Measurements from ENCODE around the gene GSTM4. TPM values are rescaled to one million over a fixed set of nuclear protein-coding genes. Genes with fewer than 3 reads are reported as not detected.

GSTM4 gene
- total and polyA plus RNA-seq, 12 donors: 22.8 to 62.1 (median 41.8) TPM

DNA sequence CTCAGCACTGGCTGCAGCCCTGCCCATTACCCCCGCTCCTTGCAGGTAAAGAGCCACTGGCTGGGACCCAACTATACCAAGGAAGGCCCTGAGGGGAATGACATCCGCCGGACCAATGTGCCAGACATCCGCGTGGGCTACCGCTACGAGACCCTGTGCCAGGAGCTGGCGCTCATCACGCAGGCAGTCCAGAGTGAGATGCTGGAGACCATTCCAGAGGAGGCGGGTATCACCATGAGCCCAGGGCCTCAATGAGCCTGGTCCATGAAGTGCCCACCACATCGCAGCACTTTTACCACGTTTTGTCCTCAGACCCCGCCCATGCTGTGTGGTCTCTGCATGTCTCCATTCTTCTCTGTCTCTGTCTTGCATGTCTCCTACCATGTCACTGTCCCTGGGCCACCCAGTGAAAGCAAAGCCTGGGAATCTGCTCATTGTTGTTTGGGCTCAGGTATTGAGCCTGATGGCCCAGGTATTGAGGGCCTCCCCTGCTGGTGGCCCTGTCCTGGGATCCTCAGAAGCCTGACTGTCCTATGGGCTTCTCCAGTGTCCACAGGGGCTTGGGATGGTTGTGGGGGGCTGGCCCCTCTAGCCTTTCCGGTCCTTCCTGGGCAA is 24.9 kb upstream of the GSTM4 start:
- H3K36me3 ChIP-seq: peaks cover 0 to 61% (median 30%) of the 10 kb centered on the region in 9 donors
- TF ChIP-seq, protein P1, sequence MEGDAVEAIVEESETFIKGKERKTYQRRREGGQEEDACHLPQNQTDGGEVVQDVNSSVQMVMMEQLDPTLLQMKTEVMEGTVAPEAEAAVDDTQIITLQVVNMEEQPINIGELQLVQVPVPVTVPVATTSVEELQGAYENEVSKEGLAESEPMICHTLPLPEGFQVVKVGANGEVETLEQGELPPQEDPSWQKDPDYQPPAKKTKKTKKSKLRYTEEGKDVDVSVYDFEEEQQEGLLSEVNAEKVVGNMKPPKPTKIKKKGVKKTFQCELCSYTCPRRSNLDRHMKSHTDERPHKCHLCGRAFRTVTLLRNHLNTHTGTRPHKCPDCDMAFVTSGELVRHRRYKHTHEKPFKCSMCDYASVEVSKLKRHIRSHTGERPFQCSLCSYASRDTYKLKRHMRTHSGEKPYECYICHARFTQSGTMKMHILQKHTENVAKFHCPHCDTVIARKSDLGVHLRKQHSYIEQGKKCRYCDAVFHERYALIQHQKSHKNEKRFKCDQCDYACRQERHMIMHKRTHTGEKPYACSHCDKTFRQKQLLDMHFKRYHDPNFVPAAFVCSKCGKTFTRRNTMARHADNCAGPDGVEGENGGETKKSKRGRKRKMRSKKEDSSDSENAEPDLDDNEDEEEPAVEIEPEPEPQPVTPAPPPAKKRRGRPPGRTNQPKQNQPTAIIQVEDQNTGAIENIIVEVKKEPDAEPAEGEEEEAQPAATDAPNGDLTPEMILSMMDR (IDR thresholded peaks at IDR 0.05): no peak
- DNase-seq (no peak), ATAC-seq (no peak)
- WGBS, 2 donors: 94 to 95% methylated on average over 14 of the region's 14 CpGs
- no peak overlapping the region for H3K4me3 ChIP-seq
- H3K9me3 ChIP-seq: no peaks in the 10 kb centered on the region
- H3K27me3 ChIP-seq: no peaks in the 10 kb centered on the region
- H3K27ac ChIP-seq: no peak overlapping the region
- H3K4me1 ChIP-seq: peaks cover 0 to 19% (median 5%) of the 10 kb centered on the region in 9 donors
- intact Hi-C loops (cut with DNase I): loop anchor here in 5 of 10 donors (2.0 to 10.0 kb wide), 3 partner anchors 84 to 354 kb away; partner anchors contain the start of genes AHCYL1 (in 2 of the 5) and GNAI3 (in 2 of the 5)

DNA sequence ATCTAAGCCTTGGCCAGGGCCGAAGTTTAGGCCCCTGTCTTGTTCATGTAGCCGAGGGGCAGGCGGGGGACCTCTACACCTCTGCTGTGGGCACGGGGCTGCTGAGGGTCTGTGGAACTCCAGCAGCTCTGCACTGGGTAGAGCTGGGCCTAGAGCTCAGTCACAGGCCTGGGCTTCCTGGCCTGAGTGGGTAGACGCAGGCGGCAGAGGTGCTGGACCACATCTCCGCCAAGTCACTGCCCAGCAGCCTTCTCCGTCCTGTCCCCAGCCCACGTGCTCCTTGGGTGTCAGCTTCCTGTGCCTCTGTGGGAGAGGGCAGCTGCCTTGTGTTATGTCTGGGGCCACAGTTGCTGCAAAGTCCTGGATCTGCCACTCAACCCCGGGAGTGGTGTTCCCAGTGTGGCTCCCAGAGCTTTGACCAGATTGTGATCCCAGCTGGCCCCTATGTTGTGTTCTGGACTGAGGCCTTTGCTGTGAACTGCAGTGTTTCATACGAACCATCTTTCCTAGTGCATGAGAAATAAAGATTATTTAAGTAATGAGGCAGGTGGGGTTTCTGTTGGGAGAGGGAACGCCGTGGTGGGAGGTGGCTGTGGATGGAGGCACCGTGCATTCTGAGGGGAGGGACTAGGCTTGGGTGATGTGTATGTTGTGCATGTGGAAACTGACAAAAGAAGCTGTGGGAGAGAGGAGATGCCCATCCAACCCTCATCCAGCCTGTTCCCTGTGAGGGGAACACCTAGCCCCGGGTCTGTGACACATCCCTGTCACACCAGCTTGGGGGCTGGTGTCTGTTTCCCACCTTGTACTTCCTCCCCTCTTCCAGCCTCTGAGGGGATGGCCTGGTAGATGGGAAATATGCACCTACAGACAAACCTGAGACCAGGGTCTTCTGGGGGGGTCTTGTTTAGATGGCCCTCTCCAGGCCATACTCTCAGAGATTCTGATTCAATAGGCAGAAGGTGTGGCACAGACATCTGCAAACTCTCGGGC is 24.1 kb upstream of the GSTM4 start:
- no peak overlapping the region for H3K27ac ChIP-seq
- DNase-seq (no peak), ATAC-seq (no peak)
- peaks cover 0 to 53% (median 30%) of the 10 kb centered on the region in 9 donors for H3K36me3 ChIP-seq
- 87 to 89% methylated on average over 16 of the region's 16 CpGs for WGBS, 2 donors
- H3K9me3 ChIP-seq: no peaks in the 10 kb centered on the region
- intact Hi-C loops (cut with DNase I): loop anchor here in 6 of 10 donors (2.0 to 10.0 kb wide), 3 partner anchors 85 to 353 kb away; partner anchors contain the start of genes AHCYL1 (in 2 of the 6) and GNAI3 (in 2 of the 6)
- TF ChIP-seq, protein P1 (IDR thresholded peaks at IDR 0.05): no peak
- no peak overlapping the region for H3K4me3 ChIP-seq
- H3K27me3 ChIP-seq: no peaks in the 10 kb centered on the region
- peaks cover 2 to 27% (median 12%) of the 10 kb centered on the region in 9 donors for H3K4me1 ChIP-seq

DNA sequence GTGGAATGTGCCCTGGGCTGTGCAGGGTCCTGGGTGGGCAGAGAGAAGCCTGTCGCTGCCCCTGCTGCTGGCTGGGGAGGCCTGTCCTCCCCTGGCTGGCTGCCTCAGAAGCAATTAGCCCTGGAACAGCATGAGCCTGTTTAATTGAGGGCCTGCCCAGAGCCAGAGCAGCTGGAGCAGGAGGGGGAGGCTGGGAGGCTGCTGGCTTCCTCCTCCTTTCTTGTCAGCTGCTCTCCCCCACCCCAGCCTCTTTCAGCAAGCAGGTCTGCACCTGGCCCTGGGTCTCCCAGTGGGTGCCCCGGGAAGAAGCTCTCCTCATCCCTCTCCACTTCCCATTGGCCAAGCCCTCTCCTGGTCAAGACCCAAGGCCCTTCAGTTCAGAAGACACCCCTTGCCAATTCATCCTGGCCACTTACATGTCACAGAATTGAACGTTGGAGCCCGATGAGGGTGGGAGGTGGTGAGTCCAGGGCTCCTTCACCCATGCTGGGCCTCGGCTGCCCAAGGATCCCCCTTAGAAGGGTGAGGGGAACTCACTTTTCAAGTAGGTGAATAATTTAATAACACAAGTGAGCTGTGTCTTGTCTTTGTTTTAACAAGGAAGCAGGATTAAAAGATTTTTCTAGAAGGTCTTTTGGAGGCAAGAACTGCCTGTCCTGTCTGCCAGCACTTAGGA is 23.1 kb upstream of the GSTM4 start:
- Histone ChIP-seq H3K4me3 (no peak overlapping the region), H3K4me1 (peaks cover 2 to 28% (median 12%) of the 10 kb centered on the region in 9 donors), H3K36me3 (peaks cover 0 to 43% (median 26%) of the 10 kb centered on the region in 9 donors), H3K27ac (peak overlapping the region in 1 of 10 donors; percentile 15), H3K27me3 (no peaks in the 10 kb centered on the region), H3K9me3 (no peaks in the 10 kb centered on the region)
- ATAC-seq (peak in 6 of 8 donors; percentile 34 to 76 (median 39)), DNase-seq (peak in 1 of 2 donors; percentile 45)
- 54 to 71% methylated on average over 5 of the region's 5 CpGs for whole genome bisulfite sequencing, 2 donors
- intact Hi-C loops (cut with DNase I): loop anchor here in 5 of 10 donors (2.0 to 10.0 kb wide), 3 partner anchors 86 to 352 kb away; partner anchors contain the start of genes AHCYL1 (in 2 of the 5) and GNAI3 (in 2 of the 5)
- TF ChIP-seq, protein P1 (IDR thresholded peaks at IDR 0.05): no peak
